AG04449 (cell line): ENCODE measurements around the gene RALA.

Experiments
- CTCF ChIA-PET: fragments of 350-600 bp; formaldehyde crosslinking; extraction: SDS; loops from one replicate; lab custom pipeline; 2021; ENCODE audit warnings: antibody characterized with exemption; lab: Yijun Ruan, JAX
- POLR2A ChIA-PET: fragments of 400-600, 350-600 bp; formaldehyde crosslinking; extraction: SDS; loops from one replicate; lab custom pipeline; 2020; ENCODE audit warnings: antibody characterized with exemption, inconsistent platforms; lab: Yijun Ruan, JAX
- DNase-seq: peaks from one replicate; pipeline ENCODE4 v3.0.0-alpha.2; 2010; ENCODE audit warnings: low read depth, low spot score
- H3K4me3 ChIP-seq: 2 replicates; pipeline ENCODE4 v1.5.1; 2011; ENCODE audit warnings: low read depth, mild to moderate bottlenecking, control low read depth, low read length
- TF ChIP-seq, protein P1 (sequence below): IDR thresholded peaks from one replicate; pipeline ENCODE4 v1.5.1; 2011; ENCODE audit warnings: mild to moderate bottlenecking, moderate library complexity, low read length, control low read depth, inconsistent platforms; ENCODE audit not compliant: insufficient read depth; ENCODE audit errors: missing control alignments

The RALA gene

DNA sequence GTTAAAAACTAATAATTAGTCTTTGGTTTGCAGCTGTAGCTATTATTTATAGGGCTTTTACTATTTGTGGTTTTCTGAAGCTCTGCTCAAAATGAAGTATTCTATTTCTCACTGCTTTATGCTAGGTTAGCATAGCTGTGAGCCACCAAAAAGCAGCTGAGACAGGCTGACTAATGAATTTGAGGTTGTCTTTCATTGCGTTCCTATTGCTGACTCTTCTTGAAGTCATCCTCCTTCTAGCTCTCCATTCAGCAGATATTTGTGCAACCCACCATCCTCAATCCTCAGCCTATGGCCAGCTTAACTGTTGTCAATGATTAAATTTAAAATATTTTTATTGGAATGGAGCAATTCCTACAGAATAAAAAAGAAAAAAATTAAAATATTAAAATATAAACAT is 2.1 kb upstream of the RALA start:
- peak; percentile 87 for DNase-seq
- TF ChIP-seq, protein P1, sequence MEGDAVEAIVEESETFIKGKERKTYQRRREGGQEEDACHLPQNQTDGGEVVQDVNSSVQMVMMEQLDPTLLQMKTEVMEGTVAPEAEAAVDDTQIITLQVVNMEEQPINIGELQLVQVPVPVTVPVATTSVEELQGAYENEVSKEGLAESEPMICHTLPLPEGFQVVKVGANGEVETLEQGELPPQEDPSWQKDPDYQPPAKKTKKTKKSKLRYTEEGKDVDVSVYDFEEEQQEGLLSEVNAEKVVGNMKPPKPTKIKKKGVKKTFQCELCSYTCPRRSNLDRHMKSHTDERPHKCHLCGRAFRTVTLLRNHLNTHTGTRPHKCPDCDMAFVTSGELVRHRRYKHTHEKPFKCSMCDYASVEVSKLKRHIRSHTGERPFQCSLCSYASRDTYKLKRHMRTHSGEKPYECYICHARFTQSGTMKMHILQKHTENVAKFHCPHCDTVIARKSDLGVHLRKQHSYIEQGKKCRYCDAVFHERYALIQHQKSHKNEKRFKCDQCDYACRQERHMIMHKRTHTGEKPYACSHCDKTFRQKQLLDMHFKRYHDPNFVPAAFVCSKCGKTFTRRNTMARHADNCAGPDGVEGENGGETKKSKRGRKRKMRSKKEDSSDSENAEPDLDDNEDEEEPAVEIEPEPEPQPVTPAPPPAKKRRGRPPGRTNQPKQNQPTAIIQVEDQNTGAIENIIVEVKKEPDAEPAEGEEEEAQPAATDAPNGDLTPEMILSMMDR: no peak
- no peak overlapping the region for H3K4me3 ChIP-seq
- ChIA-PET CTCF (interaction anchor here (2.3 to 4.6 kb wide), 3 partner anchors 41 to 127 kb away, joined by 10 to 26 read pairs (median 11); no protein-coding TSS in a partner anchor), POLR2A (interaction anchor here (1.0 to 1.8 kb wide), 4 partner anchors 12 to 112 kb away, joined by 3 to 7 read pairs (median 4); no protein-coding TSS in a partner anchor)

DNA sequence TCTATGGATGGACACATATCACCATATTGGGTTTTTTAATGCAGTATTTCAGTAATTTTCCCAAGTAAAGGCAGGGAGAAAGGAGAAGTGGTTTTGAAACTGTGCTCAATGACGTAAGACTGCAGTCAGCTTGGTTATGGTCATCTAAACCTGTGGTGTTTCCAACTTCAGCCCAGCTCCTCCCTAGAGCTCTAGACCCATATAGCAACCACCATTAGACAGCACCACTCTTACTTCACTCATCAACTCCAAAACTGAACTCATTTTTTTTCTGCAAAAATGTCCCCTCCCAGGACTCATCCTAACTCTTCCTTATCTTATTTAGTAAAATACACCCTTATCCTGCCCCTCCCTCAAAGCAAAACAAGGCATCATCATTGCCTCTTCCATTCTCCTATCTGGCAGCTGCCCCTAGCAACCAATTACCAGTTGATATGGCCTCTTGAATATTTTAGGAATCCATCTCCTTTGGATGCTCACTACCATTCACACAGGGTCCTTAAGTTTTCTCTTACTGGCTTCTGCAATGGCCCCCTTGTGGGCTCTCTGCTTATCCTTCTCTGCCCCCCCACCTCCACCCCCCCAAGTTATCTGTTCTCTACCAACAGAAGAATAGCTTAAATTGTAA is 1.5 kb upstream of the RALA start:
- TF ChIP-seq, protein P1: no peak
- ChIA-PET CTCF (interaction anchor here (0.7 to 4.6 kb wide), 5 partner anchors 8 to 126 kb away, joined by 3 to 26 read pairs (median 10); no protein-coding TSS in a partner anchor), POLR2A (interaction anchor here (1.0 to 1.8 kb wide), 3 partner anchors 13 to 88 kb away, joined by 3 to 7 read pairs (median 5); no protein-coding TSS in a partner anchor)
- DNase-seq: no peak
- H3K4me3 ChIP-seq: peak overlapping the region; percentile 77; the same call in 1 of the 2 replicates

DNA sequence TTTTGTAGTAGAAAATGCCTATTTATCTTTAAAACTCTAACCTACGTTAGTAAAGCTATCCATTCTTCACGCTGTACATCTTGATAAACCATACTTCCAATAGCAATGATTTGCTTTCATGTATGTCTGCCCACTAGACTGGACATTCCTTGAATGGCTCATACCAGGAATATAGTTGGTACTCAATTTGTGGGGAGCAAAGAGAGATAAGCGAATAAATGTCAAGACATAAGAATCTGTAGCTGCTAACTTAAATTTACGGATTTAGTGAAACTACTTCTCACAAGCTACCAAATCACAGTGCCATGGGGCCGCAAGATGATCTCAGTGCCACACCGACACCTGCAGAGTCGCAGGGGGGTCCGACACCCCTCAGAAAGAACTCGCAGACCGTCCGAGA is 763 bp upstream of the RALA start:
- ChIA-PET CTCF (interaction anchor here (0.7 to 4.6 kb wide), 5 partner anchors 9 to 126 kb away, joined by 3 to 26 read pairs (median 10); no protein-coding TSS in a partner anchor), POLR2A (interaction anchor here (0.9 to 1.2 kb wide), 4 partner anchors 9 to 113 kb away, joined by 3 to 6 read pairs (median 3); no protein-coding TSS in a partner anchor)
- DNase-seq: no peak
- peak overlapping the region; percentile 77 for H3K4me3 ChIP-seq
- TF ChIP-seq, protein P1: no peak

DNA sequence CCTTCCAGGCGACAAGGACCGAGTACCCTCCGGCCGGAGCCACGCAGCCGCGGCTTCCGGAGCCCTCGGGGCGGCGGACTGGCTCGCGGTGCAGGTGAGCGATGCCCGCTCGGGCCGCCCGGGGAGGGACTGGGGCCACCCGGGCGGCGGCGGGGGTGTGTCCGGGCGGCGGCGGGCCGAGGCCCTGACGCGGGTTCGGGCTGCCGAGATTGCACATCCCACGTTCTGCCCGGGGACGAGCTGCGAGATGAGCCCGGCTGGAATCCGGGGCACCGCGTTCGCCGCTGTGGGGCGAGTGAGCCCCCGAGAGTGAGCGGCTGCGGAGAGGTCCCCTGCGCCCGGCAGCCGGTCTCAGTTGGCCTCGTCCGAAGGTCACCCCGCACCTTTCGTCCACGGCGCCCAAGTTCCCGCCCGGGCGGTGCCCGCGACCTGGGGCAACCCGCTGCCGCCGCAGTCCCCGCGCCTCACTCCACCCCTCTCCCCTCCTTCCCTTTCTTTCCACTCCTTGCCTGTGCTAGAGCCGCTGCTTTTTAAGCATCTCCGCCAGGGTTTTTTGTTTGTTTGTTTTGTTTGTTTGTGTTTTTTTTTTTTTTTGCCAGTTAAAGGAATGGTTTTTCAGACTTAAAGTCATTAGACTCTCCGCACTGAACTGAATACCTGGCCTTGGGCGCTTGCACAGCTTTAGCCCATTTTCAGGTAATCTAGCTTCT is 515 bp downstream of the RALA start:
- H3K4me3 ChIP-seq: peak overlapping the region; percentile 77
- no peak for DNase-seq
- POLR2A ChIA-PET: interaction anchor here (0.8 to 2.0 kb wide), 7 partner anchors 10 to 59 kb away, joined by 3 to 14 read pairs (median 3); no protein-coding TSS in a partner anchor
- TF ChIP-seq, protein P1: no peak
- CTCF ChIA-PET: interaction anchor here (1.2 to 4.6 kb wide), 5 partner anchors 42 to 124 kb away, joined by 4 to 26 read pairs (median 6); no protein-coding TSS in a partner anchor

DNA sequence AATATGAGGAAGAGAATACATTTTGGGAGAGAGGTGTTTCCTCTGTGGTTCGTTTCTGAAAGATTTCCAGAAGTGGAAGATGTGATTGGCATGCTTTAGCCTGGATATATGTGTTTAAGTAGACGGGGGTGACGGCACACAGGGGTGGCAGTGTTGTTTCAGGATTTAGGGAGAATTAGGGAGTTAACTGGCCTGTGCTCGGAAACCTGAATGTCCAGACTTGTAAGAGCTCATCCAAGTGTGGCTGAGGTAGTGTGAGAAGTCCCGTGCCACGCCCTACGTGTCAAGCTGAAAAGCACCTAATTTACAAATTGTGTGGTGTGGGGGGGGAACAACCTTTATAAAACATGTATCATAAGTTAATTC is 1.1 kb downstream of the RALA start:
- no peak for DNase-seq
- CTCF ChIA-PET: interaction anchor here (1.2 to 4.6 kb wide), 4 partner anchors 44 to 124 kb away, joined by 4 to 26 read pairs (median 8); no protein-coding TSS in a partner anchor
- H3K4me3 ChIP-seq: peak overlapping the region; percentile 77
- POLR2A ChIA-PET: interaction anchor here (0.8 to 2.0 kb wide), 4 partner anchors 11 to 59 kb away, joined by 3 to 14 read pairs (median 4); no protein-coding TSS in a partner anchor
- TF ChIP-seq, protein P1: no peak
